ENCODE results near the gene UGT1A10. TPM values are rescaled to one million over a fixed set of nuclear protein-coding genes. Genes with fewer than 3 reads are reported as not detected.

The UGT1A10 gene
- total and polyA plus RNA-seq, 10 of the 15 experiments (the other 5 are each of a cell fraction or from before 2014, with no cell fraction given), result not detected

DNA sequence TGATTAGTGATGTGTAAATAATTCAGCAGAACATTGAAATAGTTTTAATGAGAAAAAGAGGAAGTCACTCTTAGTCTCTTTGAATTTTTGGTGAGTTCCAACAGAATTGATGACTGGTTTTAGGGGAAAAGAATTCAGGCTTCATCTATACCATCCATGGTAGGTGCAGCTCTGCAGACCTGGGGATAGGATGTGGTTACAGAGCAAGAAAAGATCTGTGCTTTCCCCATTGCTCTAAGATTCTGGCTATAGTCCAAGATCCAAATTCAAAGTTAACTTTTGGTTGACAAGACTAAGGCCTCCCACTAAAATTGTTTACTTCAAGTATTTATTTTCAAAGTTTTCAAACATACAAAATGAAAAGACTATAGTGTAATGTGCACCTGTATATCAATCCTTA lies 3.6 kb downstream of the UGT1A10 start:
- CTCF ChIA-PET, result no interaction called here
- in situ Hi-C loops (cut with MboI), result no loop called here
- ATAC-seq, result no peak

More for the DNA sequence above, 3.6 kb downstream of the UGT1A10 start:
- FAIRE-seq (no peak), DNase-seq (ENCODE audit: low read depth, low spot score) (no peak)
- no peak overlapping the region for H3K27ac ChIP-seq (ENCODE audit: control insufficient read depth, insufficient read depth)
- H3K36me3 ChIP-seq (ENCODE audit: control insufficient read depth in 2 of 2, insufficient read depth in 2 of 2, low read length in 1 of 2), result no peaks in the 10 kb centered on the region
- no peaks in the 10 kb centered on the region for H3K27me3 ChIP-seq (replicated peaks in 1 of 2; ENCODE audit: control insufficient read depth in 2 of 2, insufficient read depth in 2 of 2, low read length in 1 of 2)
- no peak overlapping the region for H3K4me3 ChIP-seq
- no peaks in the 10 kb centered on the region; the same call in 2 of the 3 replicates for H3K9me3 ChIP-seq (replicated peaks; ENCODE audit: control insufficient read depth, insufficient read depth, low read length)
- H3K9ac ChIP-seq (ENCODE audit: control insufficient read depth, insufficient read depth, low read length), result no peak overlapping the region
- no peaks in the 10 kb centered on the region for H3K4me1 ChIP-seq (ENCODE audit: control insufficient read depth, insufficient read depth, low read length)
- H3K4me2 ChIP-seq (ENCODE audit: control insufficient read depth, insufficient read depth), result no peak overlapping the region
- ChIA-PET SMC1A (ENCODE audit: uncharacterized antibody, unreplicated experiment) (no interaction called here), POLR2A (no interaction called here), RAD21 (ENCODE audit: unreplicated experiment) (no interaction called here)
- H3K79me2 ChIP-seq (ENCODE audit: control insufficient read depth, insufficient read depth, low read length), result no peaks in the 10 kb centered on the region
- H2AFZ ChIP-seq (ENCODE audit: control insufficient read depth, low read depth, low read length), result no peak overlapping the region
- intact Hi-C loops (cut with micrococcal nuclease; ENCODE audit: unreplicated experiment), result no loop called here
- no TSS peak for BruUV-seq (replicated peaks)
- no peaks in the 10 kb centered on the region for H4K20me1 ChIP-seq (ENCODE audit: control insufficient read depth, insufficient read depth)
- no peak for TF ChIP-seq IRF4 (IDR thresholded peaks at IDR 0.05; ENCODE audit: low read depth, low read length)
- TF ChIP-seq NFYB (IDR thresholded peaks at IDR 0.05; ENCODE audit: insufficient read depth, low read depth, low read length), result no peak
- TF ChIP-seq TCF7 (IDR thresholded peaks at IDR 0.05; ENCODE audit: borderline replicate concordance), result no peak
- TF ChIP-seq ASH2L (IDR thresholded peaks at IDR 0.05; ENCODE audit: borderline replicate concordance, low read depth), result no peak
- TF ChIP-seq NR2C1 (IDR thresholded peaks at IDR 0.05), result no peak
- TF ChIP-seq BCL11A (IDR thresholded peaks at IDR 0.05; ENCODE audit: low read depth, low read length), result no peak
- no peak for TF ChIP-seq IKZF2 (IDR thresholded peaks at IDR 0.05)
- TF ChIP-seq KAT2A (conservative IDR thresholded peaks at IDR 0.05; ENCODE audit: control insufficient read depth, low read depth, low read length), result no peak
- no peak for TF ChIP-seq CREM (IDR thresholded peaks at IDR 0.05; ENCODE audit: low read depth)
- TF ChIP-seq CBX3 (IDR thresholded peaks at IDR 0.05; ENCODE audit: borderline replicate concordance, low read depth), result no peak
- TF ChIP-seq, protein P1, sequence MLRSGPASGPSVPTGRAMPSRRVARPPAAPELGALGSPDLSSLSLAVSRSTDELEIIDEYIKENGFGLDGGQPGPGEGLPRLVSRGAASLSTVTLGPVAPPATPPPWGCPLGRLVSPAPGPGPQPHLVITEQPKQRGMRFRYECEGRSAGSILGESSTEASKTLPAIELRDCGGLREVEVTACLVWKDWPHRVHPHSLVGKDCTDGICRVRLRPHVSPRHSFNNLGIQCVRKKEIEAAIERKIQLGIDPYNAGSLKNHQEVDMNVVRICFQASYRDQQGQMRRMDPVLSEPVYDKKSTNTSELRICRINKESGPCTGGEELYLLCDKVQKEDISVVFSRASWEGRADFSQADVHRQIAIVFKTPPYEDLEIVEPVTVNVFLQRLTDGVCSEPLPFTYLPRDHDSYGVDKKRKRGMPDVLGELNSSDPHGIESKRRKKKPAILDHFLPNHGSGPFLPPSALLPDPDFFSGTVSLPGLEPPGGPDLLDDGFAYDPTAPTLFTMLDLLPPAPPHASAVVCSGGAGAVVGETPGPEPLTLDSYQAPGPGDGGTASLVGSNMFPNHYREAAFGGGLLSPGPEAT (IDR thresholded peaks at IDR 0.05; ENCODE audit: low read depth), result no peak
- TF ChIP-seq NR2C2 (IDR thresholded peaks at IDR 0.05; ENCODE audit: borderline replicate concordance, control insufficient read depth, insufficient read length, low read depth), result no peak
- TF ChIP-seq, protein P2, sequence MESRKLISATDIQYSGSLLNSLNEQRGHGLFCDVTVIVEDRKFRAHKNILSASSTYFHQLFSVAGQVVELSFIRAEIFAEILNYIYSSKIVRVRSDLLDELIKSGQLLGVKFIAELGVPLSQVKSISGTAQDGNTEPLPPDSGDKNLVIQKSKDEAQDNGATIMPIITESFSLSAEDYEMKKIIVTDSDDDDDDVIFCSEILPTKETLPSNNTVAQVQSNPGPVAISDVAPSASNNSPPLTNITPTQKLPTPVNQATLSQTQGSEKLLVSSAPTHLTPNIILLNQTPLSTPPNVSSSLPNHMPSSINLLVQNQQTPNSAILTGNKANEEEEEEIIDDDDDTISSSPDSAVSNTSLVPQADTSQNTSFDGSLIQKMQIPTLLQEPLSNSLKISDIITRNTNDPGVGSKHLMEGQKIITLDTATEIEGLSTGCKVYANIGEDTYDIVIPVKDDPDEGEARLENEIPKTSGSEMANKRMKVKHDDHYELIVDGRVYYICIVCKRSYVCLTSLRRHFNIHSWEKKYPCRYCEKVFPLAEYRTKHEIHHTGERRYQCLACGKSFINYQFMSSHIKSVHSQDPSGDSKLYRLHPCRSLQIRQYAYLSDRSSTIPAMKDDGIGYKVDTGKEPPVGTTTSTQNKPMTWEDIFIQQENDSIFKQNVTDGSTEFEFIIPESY (IDR thresholded peaks at IDR 0.05), result no peak
- no peak for TF ChIP-seq HDGF (IDR thresholded peaks at IDR 0.05)
- TF ChIP-seq CHD2 (IDR thresholded peaks at IDR 0.05; ENCODE audit: borderline replicate concordance, low read depth, low read length), result no peak
- TF ChIP-seq ZNF217 (IDR thresholded peaks at IDR 0.05), result no peak
- no peak for TF ChIP-seq RFX5 (IDR thresholded peaks at IDR 0.05; ENCODE audit: low read depth, low read length)
- TF ChIP-seq, protein P3, sequence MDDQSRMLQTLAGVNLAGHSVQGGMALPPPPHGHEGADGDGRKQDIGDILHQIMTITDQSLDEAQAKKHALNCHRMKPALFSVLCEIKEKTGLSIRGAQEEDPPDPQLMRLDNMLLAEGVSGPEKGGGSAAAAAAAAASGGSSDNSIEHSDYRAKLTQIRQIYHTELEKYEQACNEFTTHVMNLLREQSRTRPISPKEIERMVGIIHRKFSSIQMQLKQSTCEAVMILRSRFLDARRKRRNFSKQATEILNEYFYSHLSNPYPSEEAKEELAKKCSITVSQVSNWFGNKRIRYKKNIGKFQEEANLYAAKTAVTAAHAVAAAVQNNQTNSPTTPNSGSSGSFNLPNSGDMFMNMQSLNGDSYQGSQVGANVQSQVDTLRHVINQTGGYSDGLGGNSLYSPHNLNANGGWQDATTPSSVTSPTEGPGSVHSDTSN (IDR thresholded peaks at IDR 0.05; ENCODE audit: insufficient replicate concordance, low read depth, low read length), result no peak

Data from GM12878 (cell line).